ENCODE results near the gene B4GALT1. TPM values are rescaled to one million over a fixed set of nuclear protein-coding genes. Genes with fewer than 3 reads are reported as not detected.

The B4GALT1 gene
- total RNA-seq, 2 donors from 2014 or later: 31.3 to 42.3 TPM

GRCh38 chr9:33117796-33118195 lies 49.3 kb downstream of the B4GALT1 start:
- no peak overlapping the region for H3K4me3 ChIP-seq
- H3K9me3 ChIP-seq: no peaks in the 10 kb centered on the region
- WGBS, 2 donors: 92 to 93% methylated on average over 4 of the region's 4 CpGs
- no peak for TF ChIP-seq POLR2A (IDR thresholded peaks at IDR 0.05)
- no peak for TF ChIP-seq CTCF (IDR thresholded peaks at IDR 0.05)
- H3K27ac ChIP-seq: no peak overlapping the region
- intact Hi-C loops (cut with DNase I): no loop called here
- H3K4me1 ChIP-seq: no peaks in the 10 kb centered on the region
- ATAC-seq (no peak), DNase-seq (no peak)
- peaks cover 0 to 17% of the 10 kb centered on the region in 2 donors for H3K36me3 ChIP-seq (replicated peaks in 1 of 2; ENCODE audit: insufficient read depth in 1 of 2, low read depth in 2 of 2)
- no peaks in the 10 kb centered on the region for H3K27me3 ChIP-seq

- DNase-seq (no peak), ATAC-seq (no peak)
- Histone ChIP-seq H3K27me3 (no peaks in the 10 kb centered on the region), H3K36me3 (replicated peaks in 1 of 2; ENCODE audit: insufficient read depth in 1 of 2, low read depth in 2 of 2) (peaks cover 0 to 19% of the 10 kb centered on the region in 2 donors), H3K4me3 (no peak overlapping the region), H3K9me3 (no peaks in the 10 kb centered on the region), H3K27ac (no peak overlapping the region), H3K4me1 (no peaks in the 10 kb centered on the region)
- 57 to 62% methylated on average over 1 of the region's 1 CpG for WGBS, 2 donors
- intact Hi-C loops (cut with DNase I): no loop called here
- TF ChIP-seq POLR2A (IDR thresholded peaks at IDR 0.05): no peak
- no peak for TF ChIP-seq CTCF (IDR thresholded peaks at IDR 0.05)
These were observed 49.8 kb downstream of the B4GALT1 start for GRCh38 chr9:33117306-33117705.

- 73 to 82% methylated on average over 2 of the region's 2 CpGs for WGBS, 2 donors
- Histone ChIP-seq H3K27ac (no peak overlapping the region), H3K4me1 (no peaks in the 10 kb centered on the region), H3K9me3 (no peaks in the 10 kb centered on the region), H3K36me3 (replicated peaks in 1 of 2; ENCODE audit: insufficient read depth in 1 of 2, low read depth in 2 of 2) (peaks cover 0 to 20% of the 10 kb centered on the region in 2 donors), H3K27me3 (no peaks in the 10 kb centered on the region), H3K4me3 (no peak overlapping the region)
- intact Hi-C loops (cut with DNase I): no loop called here
- TF ChIP-seq CTCF (IDR thresholded peaks at IDR 0.05): no peak
- no peak for TF ChIP-seq POLR2A (IDR thresholded peaks at IDR 0.05)
- ATAC-seq (no peak), DNase-seq (no peak)
These were observed 50.3 kb downstream of the B4GALT1 start for GRCh38 chr9:33116860-33117259.

- 88 to 100% methylated on average over 3 of the region's 3 CpGs for WGBS, 2 donors
- TF ChIP-seq CTCF (IDR thresholded peaks at IDR 0.05): no peak
- no peak for TF ChIP-seq POLR2A (IDR thresholded peaks at IDR 0.05)
- H3K27me3 ChIP-seq: no peaks in the 10 kb centered on the region
- no peak overlapping the region for H3K4me3 ChIP-seq
- no peaks in the 10 kb centered on the region for H3K4me1 ChIP-seq
- H3K27ac ChIP-seq: no peak overlapping the region
- peaks cover 0 to 17% of the 10 kb centered on the region in 2 donors for H3K36me3 ChIP-seq (replicated peaks in 1 of 2; ENCODE audit: insufficient read depth in 1 of 2, low read depth in 2 of 2)
- DNase-seq: no peak
- H3K9me3 ChIP-seq: no peaks in the 10 kb centered on the region
- no peak for ATAC-seq
- intact Hi-C loops (cut with DNase I): no loop called here
These were observed 52.4 kb downstream of the B4GALT1 start for GRCh38 chr9:33114746-33115145.

- no peak for ATAC-seq
- peaks cover 0 to 17% of the 10 kb centered on the region in 2 donors for H3K36me3 ChIP-seq (replicated peaks in 1 of 2; ENCODE audit: insufficient read depth in 1 of 2, low read depth in 2 of 2)
- H3K9me3 ChIP-seq: no peaks in the 10 kb centered on the region
- no peak overlapping the region for H3K27ac ChIP-seq
- WGBS, 2 donors: 89 to 91% methylated on average over 11 of the region's 11 CpGs
- H3K4me3 ChIP-seq: no peak overlapping the region
- DNase-seq: no peak
- H3K4me1 ChIP-seq: no peaks in the 10 kb centered on the region
- intact Hi-C loops (cut with DNase I): no loop called here
- H3K27me3 ChIP-seq: no peaks in the 10 kb centered on the region
- TF ChIP-seq CTCF (IDR thresholded peaks at IDR 0.05): no peak
- no peak for TF ChIP-seq POLR2A (IDR thresholded peaks at IDR 0.05)
These were observed 53.2 kb downstream of the B4GALT1 start for GRCh38 chr9:33113799-33114547.

Measured in body of pancreas (tissue), 4 donors.